ENCODE data around the gene MKLN1. TPM values are rescaled to one million over a fixed set of nuclear protein-coding genes. Genes with fewer than 3 reads are reported as not detected.

MKLN1 gene
- total and polyA plus RNA-seq, 2 of the 13 experiments (the other 11 are each of a cell fraction or from before 2014, with no cell fraction given): 33.6 to 43.5 TPM

DNA sequence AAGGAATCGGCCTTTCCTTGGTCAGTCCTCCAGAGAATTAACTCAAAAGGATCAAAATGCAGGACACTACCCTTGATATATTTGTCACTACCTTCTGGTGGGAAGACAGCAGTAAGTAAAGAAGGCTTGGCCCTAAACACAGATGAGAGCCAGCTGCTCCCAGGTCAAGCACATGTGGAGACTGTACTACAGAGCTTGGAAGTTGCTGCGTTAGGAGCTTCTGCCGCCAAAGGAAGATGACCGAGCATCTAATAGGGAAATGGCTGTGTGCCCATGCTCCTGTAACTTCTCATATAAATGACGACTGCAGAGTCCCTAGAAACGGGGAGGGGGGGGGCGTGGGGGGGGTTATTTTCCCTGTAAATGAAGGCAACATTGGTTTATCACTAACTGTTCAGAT, 169.8 kb downstream of the MKLN1 start:
- 89% methylated on average over 6 of the region's 7 CpGs for WGBS (ENCODE audit: low lambda C conversion rate)
- intact Hi-C loops (cut with micrococcal nuclease; ENCODE audit: unreplicated experiment) (no loop called here), in situ Hi-C loops (cut with HindIII; ENCODE audit: extremely low pct_ligation_motif_present, low pct_unique_long_range_greater_than_20kb) (no loop called here)
- TF ChIP-seq PLSCR1 (CRISPR knock-in tag; IDR thresholded peaks at IDR 0.05; ENCODE audit: borderline replicate concordance) (no peak), DR1 (CRISPR knock-in tag; IDR thresholded peaks at IDR 0.05) (no peak), CEBPB (IDR thresholded peaks at IDR 0.05; ENCODE audit: borderline replicate concordance, low read depth, low read length) (no peak), TFAP4 (IDR thresholded peaks at IDR 0.05; ENCODE audit: borderline replicate concordance, low read depth) (no peak), ZNF724P (CRISPR knock-in tag; IDR thresholded peaks at IDR 0.05; ENCODE audit: borderline replicate concordance) (no peak), PAWR (CRISPR knock-in tag; IDR thresholded peaks at IDR 0.05; ENCODE audit: borderline replicate concordance) (no peak), KDM5B (CRISPR knock-in tag; IDR thresholded peaks at IDR 0.05; ENCODE audit: borderline replicate concordance) (no peak), NCOA2 (CRISPR knock-in tag; IDR thresholded peaks at IDR 0.05) (no peak), NR2F2 (IDR thresholded peaks at IDR 0.05; ENCODE audit: borderline replicate concordance, low read depth) (no peak), LBX2 (CRISPR knock-in tag; IDR thresholded peaks at IDR 0.05; ENCODE audit: borderline replicate concordance) (no peak), RNF2 (conservative IDR thresholded peaks at IDR 0.05; ENCODE audit: low read depth) (no peak)
- peaks cover under 1% of the 10 kb centered on the region; the same call in 1 of the 2 replicates for H3K4me1 ChIP-seq (ENCODE audit: insufficient read depth, low read length)
- no peak overlapping the region for H3K27ac ChIP-seq (ENCODE audit: extremely low read length, insufficient read depth, low read length)
- peaks cover 4 to 14% of the 10 kb centered on the region in 2 experiments; a peak in 3 of 5 replicates for H3K36me3 ChIP-seq (replicated peaks in 1 of 2; ENCODE audit: control insufficient read depth in 1 of 2, insufficient read depth in 2 of 2, low read length in 2 of 2)
- no TSS peak for BruUV-seq (replicated peaks)
- DNase-seq (ENCODE audit: low spot score): no peak
- no peaks in the 10 kb centered on the region for H4K20me1 ChIP-seq (ENCODE audit: insufficient read depth, low read length)
- H3K4me2 ChIP-seq (ENCODE audit: low read depth, low read length): no peak overlapping the region
- no peaks in the 10 kb centered on the region for H3K79me2 ChIP-seq (ENCODE audit: insufficient read depth, low read length)
- no peak for ATAC-seq
- ChIA-PET POLR2A (no interaction called here), CTCF (ENCODE audit: low intra/inter-chr PET ratio, low total read pairs) (no interaction called here)
- FAIRE-seq: no peak
- no peaks in the 10 kb centered on the region for H3K9me3 ChIP-seq (ENCODE audit: low read length)
- no peak overlapping the region for H3K4me3 ChIP-seq (replicated peaks in 1 of 3; ENCODE audit: insufficient read depth in 1 of 3, low read depth in 2 of 3, low read length in 3 of 3)
- no peaks in the 10 kb centered on the region for H3K27me3 ChIP-seq (ENCODE audit: control insufficient read depth in 1 of 2, insufficient read depth in 2 of 2, low read length in 2 of 2)
- no peak overlapping the region for H2AFZ ChIP-seq (ENCODE audit: low read length)
- H3K9ac ChIP-seq (ENCODE audit: insufficient read depth, low read depth, low read length): no peak overlapping the region

Data from HepG2 (cell line).